ENCODE data around the gene TFR2. TPM values are rescaled to one million over a fixed set of nuclear protein-coding genes. Genes with fewer than 3 reads are reported as not detected.

Gene TFR2
- total RNA-seq, result 0.47 TPM in 1 of 2 replicates, not detected in the other

GRCh38 chr7:100641463-100641859, at the start of gene TFR2:
TSS of gene TFR2 (minus strand) at chr7:100641552. CDS start at chr7:100641509, 43 bp downstream.

GRCh38 chr7:100673302-100673941, 32.1 kb upstream of the TFR2 start, which contains the start of gene GNB2:
TSS of gene GNB2 (plus strand) at chr7:100673740. CDS start at chr7:100676266, 2,526 bp downstream.

GRCh38 chr7:100655908-100656674, 14.7 kb upstream of the TFR2 start, which contains the start of gene ACTL6B:
TSS of gene ACTL6B (minus strand) at chr7:100656448. CDS start at chr7:100656354, 94 bp downstream.

GRCh38 chr7:100611983-100612729, 29.2 kb downstream of the TFR2 start, which contains the start of gene MOSPD3:
TSS of gene MOSPD3 (plus strand) at chr7:100612540. CDS start at chr7:100612792, 252 bp downstream.

GRCh38 chr7:100586266-100587025, 54.9 kb downstream of the TFR2 start, which contains the start of gene FBXO24:
TSS of gene FBXO24 (plus strand) at chr7:100586328. CDS start at chr7:100586626, 298 bp downstream.

GRCh38 chr7:100585511-100586265, 55.7 kb downstream of the TFR2 start, which contains the start of gene LRCH4:
TSS of gene LRCH4 (minus strand) at chr7:100586129. CDS start at chr7:100586100, 29 bp downstream.

GRCh38 chr7:100573691-100574361, 67.5 kb downstream of the TFR2 start, which contains the start of gene SAP25:
TSS of gene SAP25 (minus strand) at chr7:100573900. CDS start at chr7:100573742, 158 bp downstream.

Other genes starting within 250 kb of the TFR2 start
- 0.58 and 2.4 TPM in 2 replicates for gene ZCWPW1, start 212.8 kb downstream of the TFR2 start, total RNA-seq
- gene MEPCE, start 211.7 kb downstream of the TFR2 start, total RNA-seq, result 25.7 and 32.7 TPM in 2 replicates
- 23.6 and 33.3 TPM in 2 replicates for gene PPP1R35, start 205.1 kb downstream of the TFR2 start, total RNA-seq
- 8.4 TPM in 1 of 2 replicates, not detected in the other for gene SPACDR, start 177.3 kb downstream of the TFR2 start, total RNA-seq
- 48.1 and 49.1 TPM in 2 replicates for gene TSC22D4, start 162.3 kb downstream of the TFR2 start, total RNA-seq
- 2.6 and 3.4 TPM in 2 replicates for gene NYAP1, start 157.6 kb downstream of the TFR2 start, total RNA-seq
- gene AGFG2, start 102.3 kb downstream of the TFR2 start, total RNA-seq, result 20.5 and 38.2 TPM in 2 replicates
- 0.93 and 2.4 TPM in 2 replicates for gene SAP25, start 67.7 kb downstream of the TFR2 start, total RNA-seq
- gene LRCH4, start 55.4 kb downstream of the TFR2 start, total RNA-seq, result 46.8 and 48.4 TPM in 2 replicates
- gene FBXO24, start 55.2 kb downstream of the TFR2 start, total RNA-seq, result 0.12 TPM in 1 of 2 replicates, not detected in the other
- 579 and 757 TPM in 2 replicates for gene PCOLCE, start 39.2 kb downstream of the TFR2 start, total RNA-seq
- gene MOSPD3, start 29.0 kb downstream of the TFR2 start, total RNA-seq, result 15.6 and 21.6 TPM in 2 replicates
- not detected in 2 replicates for gene ACTL6B, start 14.9 kb upstream of the TFR2 start, total RNA-seq
- gene GNB2, start 32.2 kb upstream of the TFR2 start, total RNA-seq, result 201 and 244 TPM in 2 replicates
- 13.8 and 18.6 TPM in 2 replicates for gene GIGYF1, start 52.7 kb upstream of the TFR2 start, total RNA-seq
- gene POP7, start 64.6 kb upstream of the TFR2 start, total RNA-seq, result 25.4 and 34.2 TPM in 2 replicates
- not detected in 2 replicates for gene EPO, start 78.9 kb upstream of the TFR2 start, total RNA-seq
- not detected in 2 replicates for gene ZAN, start 92.0 kb upstream of the TFR2 start, total RNA-seq
- 44.6 and 62.8 TPM in 2 replicates for gene EPHB4, start 186.0 kb upstream of the TFR2 start, total RNA-seq
- 21.1 and 25.7 TPM in 2 replicates for gene SLC12A9, start 211.2 kb upstream of the TFR2 start, total RNA-seq
- gene TRIP6, start 225.8 kb upstream of the TFR2 start, total RNA-seq, result 88.9 and 103 TPM in 2 replicates
- 53.6 and 54.0 TPM in 2 replicates for gene SRRT, start 233.6 kb upstream of the TFR2 start, total RNA-seq
- gene UFSP1, start 248.2 kb upstream of the TFR2 start, total RNA-seq, result 5.7 and 6.0 TPM in 2 replicates